A549 (cell line): Measurements from ENCODE around the gene TESK2. TPM values are rescaled to one million over a fixed set of nuclear protein-coding genes. Genes with fewer than 3 reads are reported as not detected.
"Not testable (repeated sequence)": the region's sequence is repeated elsewhere in the genome, so short reads cannot be mapped to it uniquely, and the experiment has no call there.

ENCODE experiments used
- ATAC-seq, 2 experiments: fragments of 200-7000 bp in 1 of 2; fragments of >200 bp in 1 of 2; cut with Nextera tagmentation in 1 of 2; cut with Tn5 transposase in 1 of 2; 3 replicates each; pipeline versions ENCODE4 v1.8.0 to v1.9.1; 2018 to 2020; ENCODE audit warnings: mild to moderate bottlenecking in 1 of 2, moderate library complexity in 1 of 2
- CTCF ChIA-PET: fragments of 300-600 bp; sonication (Branson Sonifier 250); formaldehyde crosslinking; extraction: SDS; loops from one replicate; lab custom pipeline; 2021; ENCODE audit warnings: antibody characterized with exemption, inconsistent platforms; lab: Yijun Ruan, JAX
- POLR2A ChIA-PET: fragments of 350-600 bp; formaldehyde crosslinking; extraction: SDS; loops from one replicate; lab custom pipeline; 2021; ENCODE audit warnings: antibody characterized with exemption, inconsistent platforms; lab: Yijun Ruan, JAX
- DNase-seq, 2 experiments: peaks; one replicate each; pipeline versions ENCODE4 v3.0.0 to v3.0.0-alpha.2; 2011 to 2016; ENCODE audit warnings: low read depth in 1 of 2, low spot score in 1 of 2
- FAIRE-seq: peaks from 2 replicates; lab custom pipeline; 2011; peaks lifted over from hg19 to GRCh38; lab: Jason Lieb, UNC
- H3K27ac ChIP-seq, 2 experiments: fragments of >200 bp; sonication (Bioruptor Twin); formaldehyde crosslinking; 3 replicates each; pipeline ENCODE4 v1.5.1; 2016 to 2017
- H3K4me1 ChIP-seq: fragments of >200 bp; sonication (Bioruptor Twin); formaldehyde crosslinking; 3 replicates; pipeline ENCODE4 v1.6.1; 2016
- H3K4me2 ChIP-seq: fragments of >200 bp; sonication (Bioruptor Twin); formaldehyde crosslinking; 3 replicates; pipeline ENCODE4 v1.6.1; 2016
- H3K4me3 ChIP-seq: fragments of >200 bp; sonication (Bioruptor Twin); formaldehyde crosslinking; 3 replicates; pipeline ENCODE4 v1.5.1; 2016
- H3K9me3 ChIP-seq: fragments of >200 bp; sonication (Bioruptor Twin); formaldehyde crosslinking; 3 replicates; pipeline ENCODE4 v1.6.1; 2016
- BHLHE40 ChIP-seq: IDR thresholded peaks from 2 replicates; pipeline ENCODE4 v1.6.1; 2012; ENCODE audit warnings: low read depth, low read length, inconsistent platforms
- CBX2 ChIP-seq: fragments of 200-600 bp; sonication (generic); IDR thresholded peaks from 2 replicates; pipeline ENCODE4 v1.6.1; 2016; ENCODE audit warnings: low read depth, mild to moderate bottlenecking, borderline replicate concordance
- CEBPB ChIP-seq, 2 experiments: fragments of >200 bp in 1 of 2; sonication (Bioruptor Twin) in 1 of 2; formaldehyde crosslinking in 1 of 2; IDR thresholded peaks; 2 replicates each; pipeline ENCODE4 v1.6.1; 2012 to 2016
- ESRRA ChIP-seq: fragments of 150-350 bp; IDR thresholded peaks from 2 replicates; pipeline ENCODE4 v1.6.1; 2014; ENCODE audit warnings: mild to moderate bottlenecking, low read length, borderline replicate concordance
- FOSB ChIP-seq: fragments of 250-450 bp; sonication (Bioruptor Pico); IDR thresholded peaks from 2 replicates; pipeline ENCODE4 v1.5.0; 2020; ENCODE audit warnings: mild to moderate bottlenecking, moderate library complexity
- FOSL2 ChIP-seq, 2 experiments: fragments of 450-650 bp in 1 of 2; fragments of >200 bp in 1 of 2; sonication (Bioruptor Twin) in 1 of 2; formaldehyde crosslinking; IDR thresholded peaks; 2 replicates each; pipeline versions ENCODE4 v1.5.0 to v1.6.1; 2016 to 2020; ENCODE audit warnings: mild to moderate bottlenecking in 1 of 2, moderate library complexity in 1 of 2
- HEYL ChIP-seq: fragments of 250-450 bp; sonication (Bioruptor Pico); IDR thresholded peaks from 2 replicates; pipeline ENCODE4 v1.8.0; 2021; ENCODE audit warnings: mild to moderate bottlenecking, moderate library complexity
- HOXA7 ChIP-seq: fragments of 250-450 bp; sonication (Bioruptor Pico); IDR thresholded peaks from 2 replicates; pipeline ENCODE4 v1.5.0; 2020; ENCODE audit warnings: mild to moderate bottlenecking, moderate library complexity
- HOXB13 ChIP-seq: fragments of 250-450 bp; sonication (Bioruptor Pico); IDR thresholded peaks from 2 replicates; pipeline ENCODE4 v1.5.0; 2020; ENCODE audit warnings: low read depth, mild to moderate bottlenecking, moderate library complexity
- JUNB ChIP-seq: fragments of >200 bp; sonication (Bioruptor Twin); formaldehyde crosslinking; IDR thresholded peaks from 2 replicates; pipeline ENCODE4 v1.6.1; 2016
- MAZ ChIP-seq: fragments of 150-350 bp; IDR thresholded peaks from 2 replicates; pipeline ENCODE4 v1.6.1; 2014; ENCODE audit warnings: antibody characterized with exemption, low read depth, low read length, borderline replicate concordance
- MYC ChIP-seq: IDR thresholded peaks from 2 replicates; pipeline ENCODE4 v1.6.1; 2012; ENCODE audit warnings: mild to moderate bottlenecking, inconsistent platforms, low read length, improper control_type of control experiment, borderline replicate concordance
- NFE2L2 ChIP-seq: fragments of 150-350 bp; conservative IDR thresholded peaks from 2 replicates; pipeline ENCODE4 v1.6.1; 2014; ENCODE audit warnings: low read length
- PHF8 ChIP-seq: fragments of 200-600 bp; sonication (generic); IDR thresholded peaks from 2 replicates; pipeline ENCODE4 v1.6.1; 2016; ENCODE audit warnings: low read depth, mild to moderate bottlenecking, antibody characterized with exemption, moderate library complexity, borderline replicate concordance
- RNF2 ChIP-seq: fragments of 200-600 bp; sonication (generic); IDR thresholded peaks from 2 replicates; pipeline ENCODE4 v1.6.1; 2016; ENCODE audit warnings: low read depth, mild to moderate bottlenecking, antibody characterized with exemption, moderate library complexity, borderline replicate concordance
- TFCP2L1 ChIP-seq: fragments of 250-450 bp; sonication (Bioruptor Pico); IDR thresholded peaks from 2 replicates; pipeline ENCODE4 v1.5.0; 2021; ENCODE audit warnings: mild to moderate bottlenecking
- ZFP36 ChIP-seq: fragments of 450-650 bp; IDR thresholded peaks from 2 replicates; pipeline ENCODE4 v1.6.1; 2014; ENCODE audit warnings: borderline replicate concordance; ENCODE audit not compliant: partially characterized antibody
- ZNF302 ChIP-seq: fragments of 250-450 bp; sonication (Bioruptor Pico); IDR thresholded peaks from 2 replicates; pipeline ENCODE4 v1.9.0; 2021; ENCODE audit warnings: inconsistent platforms, mild to moderate bottlenecking, moderate library complexity
- WGBS: methylation state at CpG from one replicate; pipeline ENCODE4 v1.1.6; 2017; ENCODE audit errors: missing lambda C conversion rate; 5-methylcytosine and 5-hydroxymethylcytosine counted together
- polyA plus RNA-seq, 4 experiments: library from polyadenylated mRNA; depleted of rRNA in 3 of 4; stranded (reverse); fragments of >200 nt; fragmentation: RNase III in 1 of 4; extraction: RNeasy Plus Mini Kit Qiagen cat#74134 plus additional on column Dnase treatment in 1 of 4; gene quantifications; 2 replicates in 3 of 4; 3 replicates in 1 of 4; pipeline ENCODE4 v1.2.3, GENCODE V29; 2011 to 2017
- TF ChIP-seq, protein P1 (sequence below): IDR thresholded peaks from 2 replicates; pipeline ENCODE4 v1.6.1; 2012
- TF ChIP-seq, protein P2 (sequence below): fragments of >200 bp; sonication (Bioruptor Twin); formaldehyde crosslinking; IDR thresholded peaks from 2 replicates; pipeline ENCODE4 v1.6.1; 2016

TESK2 gene
- polyA plus RNA-seq, 2 of the 4 experiments (the other 2 are of a cell fraction) = 0.22 to 0.48 TPM

GRCh38 chr1:45519774-45520173 is 28.8 kb upstream of the TESK2 start:
- CTCF ChIA-PET = interaction anchor here (0.5 to 1.5 kb wide), 3 partner anchors 47 to 51 kb away, joined by 3 read pairs; no protein-coding TSS in a partner anchor
- H3K4me3 ChIP-seq = peak overlapping the region; percentile 76
- not testable (repeated sequence) for DNase-seq
- H3K4me2 ChIP-seq = peak overlapping the region; percentile 85
- TF ChIP-seq CEBPB (IDR thresholded peaks at IDR 0.05) = 0 out of 4 replicates have a peak, but pooled peaks of 1 of the 2 experiments have one; percentile 18
- TF ChIP-seq, all 56 proteins: peak for 1; not testable (repeated sequence) for 55
- not testable (repeated sequence) for ATAC-seq, FAIRE-seq, H3K9me3 ChIP-seq
- POLR2A ChIA-PET = interaction anchor here (0.7 to 3.6 kb wide), 5 partner anchors 9 to 218 kb away, joined by 3 to 81 read pairs (median 6); partner anchors contain the start of gene AKR1A1
- Histone ChIP-seq H3K4me1 (peaks cover 62% of the 10 kb centered on the region), H3K27ac (peak overlapping the region; percentile 100; a peak in 4 of 6 replicates)
- 0% methylated on average over 11 of the region's 16 CpGs for WGBS

DNA sequence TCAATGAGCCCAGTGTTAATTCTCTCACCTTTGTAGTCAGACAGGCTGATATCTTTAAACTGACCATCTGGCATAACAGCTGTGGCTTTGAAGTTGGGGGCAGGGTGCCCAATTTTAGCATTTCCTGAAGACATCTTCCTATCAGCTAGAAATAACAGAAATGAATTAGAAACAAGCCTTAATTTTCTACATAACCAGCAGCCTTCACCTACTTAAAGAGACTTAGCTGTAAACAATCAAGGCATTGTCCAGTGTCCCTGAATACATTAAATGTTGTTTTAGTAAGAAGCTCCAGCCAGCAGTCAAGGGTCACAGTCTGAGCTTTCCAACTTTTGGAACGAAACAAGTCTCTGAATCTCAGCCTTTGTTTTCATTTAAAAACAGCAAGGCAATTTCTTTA is 27.9 kb upstream of the TESK2 start:
- ATAC-seq (no peak), DNase-seq (no peak), FAIRE-seq (no peak)
- WGBS = 0% methylated on average over 1 of the region's 1 CpG
- H3K27ac ChIP-seq = peak overlapping the region in 1 of 2 experiments; percentile 100; a peak in 1 of 6 replicates
- peak overlapping the region; percentile 76 for H3K4me3 ChIP-seq
- H3K4me1 ChIP-seq = peaks cover 62% of the 10 kb centered on the region
- H3K9me3 ChIP-seq = no peaks in the 10 kb centered on the region
- peak overlapping the region; percentile 85 for H3K4me2 ChIP-seq
- ChIA-PET POLR2A (interaction anchor here (0.6 to 2.6 kb wide), 3 partner anchors 9 to 32 kb away, joined by 3 to 9 read pairs (median 3); partner anchors contain the start of gene AKR1A1), CTCF (interaction anchor here (0.8 to 1.5 kb wide), 3 partner anchors 11 to 51 kb away, joined by 3 read pairs; no protein-coding TSS in a partner anchor)
- TF ChIP-seq MYC = no peak
- peak; percentile 46; the same call in 1 of the 2 replicates for TF ChIP-seq HOXA7 (CRISPR knock-in tag)

DNA sequence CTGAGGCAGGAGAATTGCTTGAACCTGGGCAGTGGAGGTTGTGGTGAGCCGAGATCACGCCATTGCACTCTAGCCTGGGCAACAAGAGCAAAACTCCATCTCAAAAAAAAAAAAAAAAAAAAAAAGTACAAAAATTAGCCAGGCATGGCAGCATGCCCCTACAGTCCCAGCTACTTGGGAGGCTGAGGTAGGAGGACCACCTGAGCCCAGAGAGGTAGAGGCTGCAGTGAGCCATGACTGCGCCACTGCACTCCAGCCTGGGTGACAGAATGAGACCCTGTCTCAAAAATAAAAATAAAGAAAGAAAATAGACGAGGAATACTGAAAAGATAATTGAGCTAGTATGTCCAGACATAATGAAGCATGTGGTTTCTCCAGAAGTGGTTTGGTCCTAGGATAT is 27.4 kb upstream of the TESK2 start:
- not testable (repeated sequence) for H3K9me3 ChIP-seq, H3K27ac ChIP-seq, FAIRE-seq, DNase-seq, ATAC-seq
- ChIA-PET CTCF (interaction anchor here (0.7 to 2.5 kb wide), 7 partner anchors 11 to 56 kb away, joined by 3 to 29 read pairs (median 3); no protein-coding TSS in a partner anchor), POLR2A (interaction anchor here (0.6 to 2.6 kb wide), 2 partner anchors 22 to 32 kb away, joined by 3 to 9 read pairs; partner anchors contain the start of gene AKR1A1)
- WGBS = 58% methylated on average over 4 of the region's 4 CpGs
- peak overlapping the region; percentile 85 for H3K4me2 ChIP-seq
- peaks cover 62% of the 10 kb centered on the region for H3K4me1 ChIP-seq
- peak overlapping the region; percentile 76 for H3K4me3 ChIP-seq

DNA sequence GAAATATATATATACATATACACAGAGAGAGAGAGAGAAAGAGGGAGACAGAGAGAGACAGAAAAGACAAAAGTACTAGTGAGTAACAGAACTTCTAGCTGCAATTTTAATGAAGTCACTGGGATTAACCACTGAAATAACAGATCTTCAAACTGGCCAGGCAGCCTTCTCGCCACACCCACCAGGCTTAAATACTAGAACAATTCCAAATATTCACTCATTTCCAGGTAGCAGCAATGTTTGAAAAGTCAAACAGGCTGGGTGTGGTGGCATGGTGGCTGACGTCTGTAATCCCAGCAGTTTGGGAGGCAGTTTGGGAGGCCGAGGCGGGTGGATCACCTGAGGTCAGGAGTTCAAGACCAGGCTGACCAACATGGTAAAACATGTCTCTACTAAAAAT is 25.5 kb upstream of the TESK2 start:
- Histone ChIP-seq H3K27ac (peak overlapping the region in 1 of 2 experiments; percentile 64; a peak in 3 of 6 replicates), H3K9me3 (no peaks in the 10 kb centered on the region), H3K4me1 (peaks cover 64% of the 10 kb centered on the region), H3K4me2 (peak overlapping the region; percentile 85), H3K4me3 (peak overlapping the region; percentile 76)
- WGBS = 38% methylated on average over 4 of the region's 4 CpGs
- ChIA-PET POLR2A (interaction anchor here (1.7 kb wide), 1 partner anchor 35 kb away, joined by 5 read pairs; no protein-coding TSS in a partner anchor), CTCF (interaction anchor here (0.6 to 2.8 kb wide), 4 partner anchors 9 to 530 kb away, joined by 3 to 29 read pairs (median 9); partner anchors contain the start of gene EIF2B3)
- DNase-seq = no peak
- ATAC-seq = no peak
- FAIRE-seq = no peak
- TF ChIP-seq, protein P1, sequence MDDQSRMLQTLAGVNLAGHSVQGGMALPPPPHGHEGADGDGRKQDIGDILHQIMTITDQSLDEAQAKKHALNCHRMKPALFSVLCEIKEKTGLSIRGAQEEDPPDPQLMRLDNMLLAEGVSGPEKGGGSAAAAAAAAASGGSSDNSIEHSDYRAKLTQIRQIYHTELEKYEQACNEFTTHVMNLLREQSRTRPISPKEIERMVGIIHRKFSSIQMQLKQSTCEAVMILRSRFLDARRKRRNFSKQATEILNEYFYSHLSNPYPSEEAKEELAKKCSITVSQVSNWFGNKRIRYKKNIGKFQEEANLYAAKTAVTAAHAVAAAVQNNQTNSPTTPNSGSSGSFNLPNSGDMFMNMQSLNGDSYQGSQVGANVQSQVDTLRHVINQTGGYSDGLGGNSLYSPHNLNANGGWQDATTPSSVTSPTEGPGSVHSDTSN = no peak
- no peak for TF ChIP-seq CBX2
- TF ChIP-seq ZFP36 = no peak
- TF ChIP-seq PHF8 = no peak
- TF ChIP-seq JUNB = no peak
- no peak for TF ChIP-seq BHLHE40
- TF ChIP-seq MAZ = no peak
- no peak for TF ChIP-seq CEBPB (IDR thresholded peaks at IDR 0.05)
- no peak for TF ChIP-seq NFE2L2
- no peak for TF ChIP-seq RNF2
- no peak for TF ChIP-seq HEYL
- no peak for TF ChIP-seq HOXB13 (CRISPR knock-in tag)
- no peak for TF ChIP-seq ESRRA
- TF ChIP-seq FOSL2 (IDR thresholded peaks at IDR 0.05) = no peak
- no peak for TF ChIP-seq FOSL2 (CRISPR knock-in tag; IDR thresholded peaks at IDR 0.05)
- TF ChIP-seq, protein P2, sequence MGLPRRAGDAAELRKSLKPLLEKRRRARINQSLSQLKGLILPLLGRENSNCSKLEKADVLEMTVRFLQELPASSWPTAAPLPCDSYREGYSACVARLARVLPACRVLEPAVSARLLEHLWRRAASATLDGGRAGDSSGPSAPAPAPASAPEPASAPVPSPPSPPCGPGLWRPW = no peak
- no peak for TF ChIP-seq TFCP2L1 (CRISPR knock-in tag)
- no peak for TF ChIP-seq ZNF302 (CRISPR knock-in tag)
- TF ChIP-seq FOSB = no peak
